Activated CD4-positive, alpha-beta T cell treated with anti-CD3 and anti-CD28 coated beads for 24 hours (primary cell): ENCODE results near the gene ATP5F1D.

ENCODE experiments used
- DNase-seq, 2 donors: peaks; one replicate each; pipeline ENCODE4 v3.0.0-alpha.2; 2020; ENCODE audit warnings: low read depth in 2 of 2

Gene ATP5F1D

GRCh38 chr19:1269478-1270212 is 28.1 kb downstream of the ATP5F1D start:
- DNase-seq, result peak; percentile 77 to 80

- DNase-seq, result no peak
Observed at GRCh38 chr19:1270213-1270853, 28.8 kb downstream of the ATP5F1D start.

DNA sequence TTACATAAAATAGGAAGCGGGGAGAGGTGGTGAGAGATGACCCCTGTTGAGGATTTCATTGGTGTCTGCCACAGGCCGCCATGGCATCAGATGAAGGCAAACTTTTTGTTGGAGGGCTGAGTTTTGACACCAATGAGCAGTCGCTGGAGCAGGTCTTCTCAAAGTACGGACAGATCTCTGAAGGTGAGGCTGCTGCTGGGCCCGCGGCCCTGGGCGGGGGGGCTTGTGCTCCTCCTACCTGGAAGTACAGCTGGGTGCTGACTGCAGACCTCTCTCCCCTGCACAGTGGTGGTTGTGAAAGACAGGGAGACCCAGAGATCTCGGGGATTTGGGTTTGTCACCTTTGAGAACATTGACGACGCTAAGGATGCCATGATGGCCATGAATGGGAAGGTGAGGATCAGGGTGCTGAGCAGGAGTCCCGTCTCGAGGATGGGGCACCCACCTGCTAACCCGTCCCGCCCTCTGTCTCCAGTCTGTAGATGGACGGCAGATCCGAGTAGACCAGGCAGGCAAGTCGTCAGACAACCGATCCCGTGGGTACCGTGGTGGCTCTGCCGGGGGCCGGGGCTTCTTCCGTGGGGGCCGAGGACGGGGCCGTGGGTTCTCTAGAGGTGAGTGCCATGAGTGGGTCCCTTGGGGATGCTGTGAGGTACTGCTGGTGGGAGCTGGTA is 29.4 kb downstream of the ATP5F1D start:
- no peak for DNase-seq

DNA sequence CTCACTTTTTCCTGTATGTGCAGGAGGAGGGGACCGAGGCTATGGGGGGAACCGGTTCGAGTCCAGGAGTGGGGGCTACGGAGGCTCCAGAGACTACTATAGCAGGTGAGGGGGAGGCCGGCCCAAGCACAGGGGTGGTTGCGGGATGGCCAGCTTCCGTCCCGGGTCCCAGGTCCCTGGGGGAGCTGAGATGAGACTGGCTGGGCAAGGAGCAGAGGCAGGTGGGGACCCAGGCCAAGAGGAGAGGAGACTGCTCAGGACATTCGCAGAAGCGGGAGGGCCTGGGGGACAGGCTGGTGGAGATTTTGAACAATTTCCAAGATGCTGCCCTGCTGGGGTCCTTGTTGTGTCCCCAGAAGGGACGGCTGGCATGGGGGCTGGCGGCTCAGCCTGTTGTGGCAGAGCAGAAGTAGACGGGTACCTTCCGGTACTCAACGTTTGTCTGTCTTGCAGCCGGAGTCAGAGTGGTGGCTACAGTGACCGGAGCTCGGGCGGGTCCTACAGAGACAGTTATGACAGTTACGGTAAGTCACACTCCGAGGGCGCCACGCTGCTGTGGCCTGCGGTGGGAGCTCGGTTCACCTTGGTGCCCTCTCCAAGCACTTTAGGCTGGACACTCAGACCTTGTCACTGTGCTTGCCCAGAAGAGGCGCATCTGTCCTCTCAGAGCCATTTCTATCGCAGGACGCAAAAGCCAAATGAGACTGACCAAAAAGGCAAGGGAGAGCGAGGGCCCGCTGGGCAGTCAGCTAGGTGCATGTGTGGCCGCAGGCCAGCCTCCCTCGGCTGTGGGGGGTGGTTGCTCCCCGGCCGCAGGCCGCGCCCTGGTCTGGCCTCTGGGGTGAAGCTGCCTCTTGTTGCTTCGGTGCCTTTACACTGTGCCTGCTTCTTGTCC is 30.2 kb downstream of the ATP5F1D start:
- no peak for DNase-seq

- no peak for DNase-seq
Observed at GRCh38 chr19:1272423-1273262, 31.1 kb downstream of the ATP5F1D start.

DNA sequence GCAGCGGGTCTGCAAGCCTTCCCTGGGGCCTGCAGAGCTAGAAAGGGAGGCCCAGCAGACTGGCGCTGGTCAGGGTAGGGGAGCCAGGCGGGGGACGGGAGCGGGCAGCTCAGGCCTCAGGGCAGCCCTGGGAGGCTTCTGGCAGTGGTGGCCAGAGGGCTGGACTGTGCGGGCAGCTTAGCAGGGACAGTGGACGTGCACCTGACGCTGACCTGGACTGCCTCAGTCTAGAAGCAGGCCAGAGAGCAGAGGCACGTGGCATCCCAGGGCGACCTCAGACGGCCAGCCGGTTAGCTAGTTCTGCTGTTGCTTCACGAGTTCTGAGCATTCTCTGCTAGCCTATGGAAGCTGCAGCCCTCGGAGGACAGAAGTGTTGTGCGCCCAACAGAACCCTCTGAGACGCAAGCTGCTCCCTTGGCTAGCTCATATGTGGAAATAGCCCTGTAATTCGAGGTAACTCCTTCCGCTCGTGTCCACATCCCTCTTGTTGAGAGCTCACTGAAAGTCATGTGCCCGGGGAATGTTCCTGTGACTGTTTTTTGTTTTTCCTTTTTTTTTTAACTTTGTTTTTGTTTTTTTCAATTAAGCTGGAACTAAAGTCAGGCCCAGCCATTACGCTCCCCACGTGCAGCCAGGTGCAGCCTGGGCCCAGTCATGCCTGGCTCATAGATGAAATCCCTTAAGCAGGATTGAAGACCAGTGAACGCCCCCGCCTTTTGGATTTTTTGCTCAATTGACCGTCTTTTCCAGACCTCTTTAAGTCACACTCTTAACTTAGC is 31.9 kb downstream of the ATP5F1D start:
- DNase-seq, result no peak

- DNase-seq, result no peak
Observed at GRCh38 chr19:1274081-1274851, 32.7 kb downstream of the ATP5F1D start.

- DNase-seq, result no peak
Observed at GRCh38 chr19:1274852-1275259, 33.3 kb downstream of the ATP5F1D start.

GRCh38 chr19:1275260-1275975 is 33.9 kb downstream of the ATP5F1D start, which contains the start of gene FAM174C:
Gene FAM174C (plus strand): TSS chr19:1275530. CDS start chr19:1275550, 20 bp downstream.
- DNase-seq, result peak; percentile 87 to 94

DNA sequence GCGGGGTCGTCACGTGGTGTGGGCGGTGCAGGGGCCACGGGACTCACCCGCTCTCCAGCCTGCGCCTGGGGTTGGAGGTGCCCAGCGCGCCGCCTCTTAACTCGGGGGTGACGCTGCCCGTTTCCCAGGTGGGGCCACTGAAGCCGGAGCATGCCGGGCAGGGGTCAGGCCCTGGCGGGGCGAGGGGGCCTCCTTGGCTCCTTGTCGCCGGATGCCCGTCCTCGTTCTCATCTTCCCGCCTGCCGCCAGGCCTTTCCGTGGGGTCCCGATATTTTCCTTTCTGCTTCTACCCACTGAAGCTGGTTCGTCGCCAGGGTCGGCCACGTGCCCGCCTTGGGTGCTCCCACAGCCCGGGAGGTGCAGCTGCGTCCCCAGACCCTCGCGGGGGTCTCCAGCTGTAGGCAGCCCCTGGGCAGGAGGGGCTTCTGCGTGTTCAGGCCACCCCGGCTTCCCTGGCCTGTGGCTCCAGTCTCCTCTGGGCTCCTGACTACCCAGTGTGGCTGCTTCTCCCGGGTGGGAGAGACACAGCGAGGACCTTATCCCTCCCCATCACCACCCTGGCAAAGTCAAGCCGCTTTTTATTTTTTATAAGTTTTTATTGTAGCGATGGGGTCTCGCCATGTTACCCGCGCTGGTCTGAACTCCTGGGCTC is 34.6 kb downstream of the ATP5F1D start:
- DNase-seq, result no peak

GRCh38 chr19:1276628-1277022 is 35.1 kb downstream of the ATP5F1D start:
- no peak for DNase-seq

- no peak for DNase-seq
Observed at GRCh38 chr19:1277061-1277460, 35.5 kb downstream of the ATP5F1D start.

GRCh38 chr19:1278074-1278473 is 36.5 kb downstream of the ATP5F1D start:
- DNase-seq, result no peak

- DNase-seq, result no peak
Observed at GRCh38 chr19:1278713-1279660, 37.4 kb downstream of the ATP5F1D start.

DNA sequence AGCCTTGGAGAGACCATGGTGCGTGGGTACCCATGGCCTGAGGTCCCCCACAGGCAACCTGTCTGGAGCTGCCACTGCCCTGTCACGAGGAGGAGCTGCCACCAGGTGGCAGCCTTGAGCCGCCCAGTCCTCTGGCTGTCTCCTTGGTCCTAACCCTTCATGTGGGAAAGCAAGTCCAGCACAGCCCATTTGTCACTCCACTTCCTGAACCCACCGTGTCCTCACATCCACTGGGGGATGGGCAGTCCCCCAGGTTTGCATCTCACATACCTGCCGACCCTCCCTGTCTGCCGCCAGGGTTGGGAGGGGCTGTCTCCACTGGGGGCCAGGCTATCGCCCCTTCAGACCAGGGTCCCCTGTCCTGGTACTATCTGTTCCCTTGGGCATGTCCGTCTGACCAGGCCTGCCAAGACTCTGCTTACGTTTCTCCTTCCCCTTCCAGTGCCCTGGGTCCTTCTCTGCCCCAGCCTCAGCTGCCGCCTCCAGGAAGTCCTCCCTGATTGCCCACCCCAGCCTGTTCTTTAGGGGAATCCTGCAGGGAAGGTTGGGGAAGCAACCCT is 38.3 kb downstream of the ATP5F1D start:
- peak; percentile 67 to 75 for DNase-seq
